CD14-positive monocyte (primary cell): Measurements from ENCODE around the gene PRCP. TPM values are rescaled to one million over a fixed set of nuclear protein-coding genes. Genes with fewer than 3 reads are reported as not detected.

Experiments used
- DNase-seq, 3 donors: peaks; one replicate each; pipeline ENCODE4 v3.0.0-alpha.2; 2011 to 2022
- H2AFZ ChIP-seq: 2 replicates; pipeline ENCODE4 v1.6.0; 2012; ENCODE audit warnings: mild to moderate bottlenecking, low read depth, low read length, inconsistent platforms; ENCODE audit not compliant: insufficient read depth, poor library complexity, severe bottlenecking
- H3K27ac ChIP-seq, 2 donors: 1 replicate in 1 of 2; 2 replicates in 1 of 2; pipeline ENCODE4 v1.5.1; 2012 to 2013; ENCODE audit warnings: low read length in 2 of 2, control low read depth in 1 of 2, inconsistent platforms in 1 of 2, low read depth in 1 of 2, mild to moderate bottlenecking in 1 of 2
- H3K27me3 ChIP-seq, 2 donors: one replicate each; pipeline versions ENCODE4 v1.6.0 to v1.6.1; 2011 to 2013; ENCODE audit warnings: low read length in 2 of 2; ENCODE audit not compliant: control insufficient read depth in 2 of 2, insufficient read depth in 2 of 2
- H3K36me3 ChIP-seq, 2 donors: replicated peaks in 1 of 2; 1 replicate in 1 of 2; 2 replicates in 1 of 2; pipeline versions ENCODE4 v1.5.1 to v1.6.1; 2012 to 2013; ENCODE audit warnings: low read length in 2 of 2, control low read depth in 1 of 2, inconsistent platforms in 1 of 2, mild to moderate bottlenecking in 1 of 2; ENCODE audit not compliant: insufficient read depth in 2 of 2, control insufficient read depth in 1 of 2
- H3K4me1 ChIP-seq, 2 donors: 1 replicate in 1 of 2; 2 replicates in 1 of 2; pipeline versions ENCODE4 v1.5.1 to v1.6.1; 2012 to 2013; ENCODE audit warnings: low read length in 2 of 2, control low read depth in 1 of 2, inconsistent platforms in 1 of 2, mild to moderate bottlenecking in 1 of 2, moderate library complexity in 1 of 2; ENCODE audit not compliant: insufficient read depth in 2 of 2, control insufficient read depth in 1 of 2
- H3K4me2 ChIP-seq: replicated peaks from 2 replicates; pipeline ENCODE3; 2012; ENCODE audit warnings: low read length, moderate library complexity, mild to moderate bottlenecking; ENCODE audit not compliant: poor library complexity, severe bottlenecking; ENCODE audit errors: extremely low read depth
- H3K4me3 ChIP-seq, 3 experiments: fragments of 200-600 bp in 1 of 3; sonication (generic) in 1 of 3; replicated peaks in 1 of 3; 1 replicate in 2 of 3; 2 replicates in 1 of 3; pipeline ENCODE4 v1.5.1; 2011 to 2013; ENCODE audit warnings: low read length in 3 of 3, mild to moderate bottlenecking in 3 of 3, control low read depth in 2 of 3, low read depth in 2 of 3, inconsistent platforms in 1 of 3, moderate library complexity in 1 of 3
- H3K79me2 ChIP-seq: 2 replicates; pipeline ENCODE4 v1.6.0; 2012; ENCODE audit warnings: mild to moderate bottlenecking, control low read depth, inconsistent platforms, low read length, moderate library complexity; ENCODE audit not compliant: insufficient read depth
- H3K9ac ChIP-seq: 2 replicates; pipeline ENCODE4 v1.6.0; 2017; ENCODE audit warnings: low read length, mild to moderate bottlenecking; ENCODE audit not compliant: insufficient read depth, poor library complexity, severe bottlenecking
- H3K9me3 ChIP-seq, 2 donors: replicated peaks in 1 of 2; 1 replicate in 1 of 2; 2 replicates in 1 of 2; pipeline versions ENCODE4 v1.5.1 to v1.6.1; 2012 to 2013; ENCODE audit warnings: low read length in 2 of 2, control low read depth in 1 of 2; ENCODE audit not compliant: control insufficient read depth in 1 of 2, insufficient read depth in 1 of 2
- H4K20me1 ChIP-seq: 2 replicates; pipeline ENCODE4 v1.6.0; 2012; ENCODE audit warnings: mild to moderate bottlenecking, low read length, control low read depth, moderate library complexity; ENCODE audit not compliant: insufficient read depth
- H3K27ac Mint-ChIP-seq, 7 donors: one replicate each; pipeline ENCODE4 v1.8.0; 2020; ENCODE audit warnings: mild to moderate bottlenecking in 7 of 7, mixed read lengths in 7 of 7, moderate library complexity in 6 of 7, inconsistent platforms in 2 of 7
- H3K27me3 Mint-ChIP-seq, 3 donors: one replicate each; pipeline ENCODE4 v1.8.0; 2021 to 2022; ENCODE audit warnings: low read depth in 3 of 3, mild to moderate bottlenecking in 3 of 3, mixed read lengths in 3 of 3, moderate library complexity in 3 of 3, inconsistent platforms in 1 of 3
- H3K36me3 Mint-ChIP-seq, 2 donors: one replicate each; pipeline ENCODE4 v1.8.0; 2020; ENCODE audit warnings: mixed read lengths in 2 of 2, inconsistent platforms in 1 of 2, mild to moderate bottlenecking in 1 of 2
- H3K4me1 Mint-ChIP-seq: one replicate; pipeline ENCODE4 v1.8.0; 2020; ENCODE audit warnings: mild to moderate bottlenecking, mixed read lengths
- H3K4me3 Mint-ChIP-seq, 2 donors: one replicate each; pipeline ENCODE4 v1.8.0; 2020; ENCODE audit warnings: mild to moderate bottlenecking in 2 of 2, mixed read lengths in 2 of 2, moderate library complexity in 1 of 2
- H3K9me3 Mint-ChIP-seq, 7 donors: one replicate each; pipeline ENCODE4 v1.8.0; 2020 to 2022; ENCODE audit warnings: mixed read lengths in 7 of 7, mild to moderate bottlenecking in 6 of 7, moderate library complexity in 6 of 7, inconsistent platforms in 2 of 7
- CTCF ChIP-seq: fragments of 200-600 bp; IDR thresholded peaks from one replicate; pipeline ENCODE4 v1.8.0; 2022; ENCODE audit warnings: antibody characterized with exemption, mild to moderate bottlenecking
- WGBS: methylation state at CpG from one replicate; pipeline ENCODE4 v1.1.5; 2013; ENCODE audit warnings: missing lambda C conversion rate; ENCODE audit not compliant: insufficient coverage; 5-methylcytosine and 5-hydroxymethylcytosine counted together
- intact Hi-C, 2 donors: fragments of 100-400 bp; cut with micrococcal nuclease; formaldehyde crosslinking; loops; one replicate each; pipeline versions ENCODE4 v1.15.0 to v1.15.1; 2023
- polyA plus RNA-seq, 3 donors: library from polyadenylated mRNA; depleted of rRNA in 1 of 3; unstranded in 2 of 3; stranded (reverse) in 1 of 3; fragments of 300-500 nt in 2 of 3; fragments of >200 nt in 1 of 3; fragmentation: Illumina TruSeq in 2 of 3; gene quantifications; 1 replicate in 2 of 3; 2 replicates in 1 of 3; pipeline ENCODE4 v1.2.3, GENCODE V29; 2012 to 2021

PRCP gene
- polyA plus RNA-seq, 3 donors = 68.0 to 228 (median 186) TPM

DNA sequence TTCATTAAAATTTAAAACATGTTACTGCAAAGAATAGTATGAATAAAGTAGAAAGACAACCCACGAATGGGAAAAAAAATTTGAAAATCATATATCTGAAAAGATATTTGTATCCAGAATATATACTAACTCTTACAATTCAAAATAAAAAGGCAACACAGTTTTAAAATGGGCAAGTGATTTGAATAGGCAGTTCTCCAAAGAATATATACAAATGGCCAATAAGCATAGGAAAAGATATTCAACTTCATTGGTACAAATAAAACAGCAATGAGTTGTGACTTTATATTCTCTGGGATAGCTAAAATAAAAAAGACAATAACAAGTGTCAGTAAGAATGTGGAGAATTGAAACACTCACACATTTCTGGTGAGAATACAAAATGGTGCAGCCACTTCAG is 125.0 kb downstream of the PRCP start:
- no CpG with 5 or more reads among the region's 1 CpG for WGBS
- Histone ChIP-seq H3K36me3 (no peaks in the 10 kb centered on the region), H3K27me3 (no peaks in the 10 kb centered on the region), H4K20me1 (no peaks in the 10 kb centered on the region), H2AFZ (no peak overlapping the region), H3K79me2 (no peaks in the 10 kb centered on the region), H3K4me2 (no peak overlapping the region), H3K9ac (no peak overlapping the region), H3K4me3 (no peak overlapping the region), H3K9me3 (no peaks in the 10 kb centered on the region), H3K4me1 (no peaks in the 10 kb centered on the region), H3K27ac (no peak overlapping the region)
- DNase-seq = no peak
- Mint-ChIP-seq H3K27me3 (peaks cover 0 to 1% (median 0%) of the 10 kb centered on the region in 3 donors), H3K9me3 (peaks cover 0 to 8% (median 3%) of the 10 kb centered on the region in 7 donors), H3K4me3 (no peak overlapping the region), H3K4me1 (no peaks in the 10 kb centered on the region), H3K27ac (no peak overlapping the region), H3K36me3 (no peaks in the 10 kb centered on the region)
- no peak for TF ChIP-seq CTCF
- intact Hi-C loops = no loop called here

Other genes starting within 250 kb of the PRCP start
- not detected for gene FAM181B, start 166.6 kb downstream of the PRCP start, polyA plus RNA-seq
- gene DDIAS, start 1.3 kb upstream of the PRCP start, polyA plus RNA-seq = 10 to 100 TPM in 2 of 3 donors, 1 to 10 TPM in 1; 6.0 to 14.1 (median 13.5) TPM
- under 1 TPM; 0.11 to 0.67 (median 0.54) TPM for gene RAB30, start 171.5 kb upstream of the PRCP start, polyA plus RNA-seq